ENCODE data around the gene AVPI1.

AVPI1 gene

GRCh38 chr10:97686962-97687784, at the start of gene AVPI1:
Gene AVPI1 (minus strand): TSS chr10:97687241. CDS start chr10:97679905, 7,336 bp downstream.
- peaks cover 45% of the 10 kb centered on the region for H3K4me1 ChIP-seq (ENCODE audit: control insufficient read depth, insufficient read depth, low read length)
- peak within 1 kb of the TSS; percentile 94 to 97 for H3K9ac ChIP-seq (ENCODE audit: low read length in 2 of 2)
- no peaks in the 10 kb centered on the region for H3K36me3 ChIP-seq (ENCODE audit: control insufficient read depth in 2 of 2, insufficient read depth in 2 of 2, low read length in 2 of 2)

GRCh38 chr10:97736403-97736901, 49.4 kb upstream of the AVPI1 start:
- H3K36me3 ChIP-seq (ENCODE audit: control insufficient read depth in 2 of 2, insufficient read depth in 2 of 2, low read length in 2 of 2): peaks cover 4 to 13% of the 10 kb centered on the region in 2 donors
- peak overlapping the region in 1 of 2 donors; percentile 94 for H3K9ac ChIP-seq (ENCODE audit: low read length in 2 of 2)

More at GRCh38 chr10:97686962-97687784, at the start of gene AVPI1:
- Histone ChIP-seq H3K9me3 (ENCODE audit: control insufficient read depth in 2 of 2, low read length in 2 of 2) (no peaks in the 10 kb centered on the region), H3K27me3 (ENCODE audit: control insufficient read depth in 1 of 2, insufficient read depth in 2 of 2, low read length in 2 of 2) (no peaks in the 10 kb centered on the region), H3K4me3 (ENCODE audit: low read length in 2 of 2) (peak within 1 kb of the TSS; percentile 93 to 95), H3K27ac (ENCODE audit: low read length) (peak within 1 kb of the TSS; percentile 99)

GRCh38 chr10:97734021-97734420, 47.0 kb upstream of the AVPI1 start:
- Histone ChIP-seq H3K4me1 (ENCODE audit: control insufficient read depth, insufficient read depth, low read length) (peaks cover 25% of the 10 kb centered on the region), H3K9ac (ENCODE audit: low read length in 2 of 2) (no peak overlapping the region), H3K9me3 (ENCODE audit: control insufficient read depth in 2 of 2, low read length in 2 of 2) (no peaks in the 10 kb centered on the region), H3K27ac (ENCODE audit: low read length) (no peak overlapping the region), H3K27me3 (ENCODE audit: control insufficient read depth in 1 of 2, insufficient read depth in 2 of 2, low read length in 2 of 2) (no peaks in the 10 kb centered on the region), H3K36me3 (ENCODE audit: control insufficient read depth in 2 of 2, insufficient read depth in 2 of 2, low read length in 2 of 2) (peaks cover 0 to 2% of the 10 kb centered on the region in 2 donors), H3K4me3 (ENCODE audit: low read length in 2 of 2) (no peak overlapping the region)

More at GRCh38 chr10:97736403-97736901, 49.4 kb upstream of the AVPI1 start:
- Histone ChIP-seq H3K27ac (ENCODE audit: low read length) (peak overlapping the region; percentile 84), H3K4me3 (ENCODE audit: low read length in 2 of 2) (peak overlapping the region; percentile 61 to 96), H3K27me3 (ENCODE audit: control insufficient read depth in 1 of 2, insufficient read depth in 2 of 2, low read length in 2 of 2) (no peaks in the 10 kb centered on the region), H3K4me1 (ENCODE audit: control insufficient read depth, insufficient read depth, low read length) (peaks cover 22% of the 10 kb centered on the region), H3K9me3 (ENCODE audit: control insufficient read depth in 2 of 2, low read length in 2 of 2) (no peaks in the 10 kb centered on the region)

- no peaks in the 10 kb centered on the region for H3K27me3 ChIP-seq (ENCODE audit: control insufficient read depth in 1 of 2, insufficient read depth in 2 of 2, low read length in 2 of 2)
- H3K4me1 ChIP-seq (ENCODE audit: control insufficient read depth, insufficient read depth, low read length): peaks cover 20% of the 10 kb centered on the region
- H3K36me3 ChIP-seq (ENCODE audit: control insufficient read depth in 2 of 2, insufficient read depth in 2 of 2, low read length in 2 of 2): no peaks in the 10 kb centered on the region
- H3K4me3 ChIP-seq (ENCODE audit: low read length in 2 of 2): no peak overlapping the region
- no peak overlapping the region for H3K27ac ChIP-seq (ENCODE audit: low read length)
- H3K9me3 ChIP-seq (ENCODE audit: control insufficient read depth in 2 of 2, low read length in 2 of 2): no peaks in the 10 kb centered on the region
- no peak overlapping the region for H3K9ac ChIP-seq (ENCODE audit: low read length in 2 of 2)
These were observed 46.2 kb upstream of the AVPI1 start for GRCh38 chr10:97733256-97733655.

GRCh38 chr10:97732052-97732359, 45.0 kb upstream of the AVPI1 start:
- Histone ChIP-seq H3K27me3 (ENCODE audit: control insufficient read depth in 1 of 2, insufficient read depth in 2 of 2, low read length in 2 of 2) (no peaks in the 10 kb centered on the region), H3K27ac (ENCODE audit: low read length) (no peak overlapping the region), H3K9ac (ENCODE audit: low read length in 2 of 2) (no peak overlapping the region), H3K36me3 (ENCODE audit: control insufficient read depth in 2 of 2, insufficient read depth in 2 of 2, low read length in 2 of 2) (no peaks in the 10 kb centered on the region), H3K4me3 (ENCODE audit: low read length in 2 of 2) (no peak overlapping the region), H3K4me1 (ENCODE audit: control insufficient read depth, insufficient read depth, low read length) (peaks cover 10% of the 10 kb centered on the region), H3K9me3 (ENCODE audit: control insufficient read depth in 2 of 2, low read length in 2 of 2) (no peaks in the 10 kb centered on the region)

GRCh38 chr10:97731346-97732051, 44.5 kb upstream of the AVPI1 start:
- no peaks in the 10 kb centered on the region for H3K36me3 ChIP-seq (ENCODE audit: control insufficient read depth in 2 of 2, insufficient read depth in 2 of 2, low read length in 2 of 2)
- H3K9me3 ChIP-seq (ENCODE audit: control insufficient read depth in 2 of 2, low read length in 2 of 2): no peaks in the 10 kb centered on the region
- peaks cover 11% of the 10 kb centered on the region for H3K4me1 ChIP-seq (ENCODE audit: control insufficient read depth, insufficient read depth, low read length)
- H3K27me3 ChIP-seq (ENCODE audit: control insufficient read depth in 1 of 2, insufficient read depth in 2 of 2, low read length in 2 of 2): no peaks in the 10 kb centered on the region
- H3K4me3 ChIP-seq (ENCODE audit: low read length in 2 of 2): no peak overlapping the region
- H3K27ac ChIP-seq (ENCODE audit: low read length): no peak overlapping the region
- H3K9ac ChIP-seq (ENCODE audit: low read length in 2 of 2): no peak overlapping the region

- Histone ChIP-seq H3K27me3 (ENCODE audit: control insufficient read depth in 1 of 2, insufficient read depth in 2 of 2, low read length in 2 of 2) (no peaks in the 10 kb centered on the region), H3K4me3 (ENCODE audit: low read length in 2 of 2) (no peak overlapping the region), H3K9me3 (ENCODE audit: control insufficient read depth in 2 of 2, low read length in 2 of 2) (no peaks in the 10 kb centered on the region), H3K27ac (ENCODE audit: low read length) (no peak overlapping the region), H3K36me3 (ENCODE audit: control insufficient read depth in 2 of 2, insufficient read depth in 2 of 2, low read length in 2 of 2) (no peaks in the 10 kb centered on the region), H3K9ac (ENCODE audit: low read length in 2 of 2) (no peak overlapping the region), H3K4me1 (ENCODE audit: control insufficient read depth, insufficient read depth, low read length) (peaks cover 16% of the 10 kb centered on the region)
These were observed 42.0 kb upstream of the AVPI1 start for GRCh38 chr10:97729014-97729413.

- Histone ChIP-seq H3K27ac (ENCODE audit: low read length) (peak overlapping the region; percentile 53), H3K9ac (ENCODE audit: low read length in 2 of 2) (peak overlapping the region in 1 of 2 donors; percentile 29), H3K9me3 (ENCODE audit: control insufficient read depth in 2 of 2, low read length in 2 of 2) (no peaks in the 10 kb centered on the region), H3K36me3 (ENCODE audit: control insufficient read depth in 2 of 2, insufficient read depth in 2 of 2, low read length in 2 of 2) (peaks cover 4 to 7% of the 10 kb centered on the region in 2 donors), H3K27me3 (ENCODE audit: control insufficient read depth in 1 of 2, insufficient read depth in 2 of 2, low read length in 2 of 2) (no peaks in the 10 kb centered on the region), H3K4me1 (ENCODE audit: control insufficient read depth, insufficient read depth, low read length) (peaks cover 16% of the 10 kb centered on the region), H3K4me3 (ENCODE audit: low read length in 2 of 2) (peak overlapping the region; percentile 43 to 52)
These were observed 39.7 kb upstream of the AVPI1 start for GRCh38 chr10:97726636-97727178.

GRCh38 chr10:97724341-97724941, 37.4 kb upstream of the AVPI1 start:
- Histone ChIP-seq H3K9me3 (ENCODE audit: control insufficient read depth in 2 of 2, low read length in 2 of 2) (no peaks in the 10 kb centered on the region), H3K27me3 (ENCODE audit: control insufficient read depth in 1 of 2, insufficient read depth in 2 of 2, low read length in 2 of 2) (no peaks in the 10 kb centered on the region), H3K9ac (ENCODE audit: low read length in 2 of 2) (no peak overlapping the region), H3K4me3 (ENCODE audit: low read length in 2 of 2) (no peak overlapping the region), H3K4me1 (ENCODE audit: control insufficient read depth, insufficient read depth, low read length) (peaks cover 12% of the 10 kb centered on the region), H3K36me3 (ENCODE audit: control insufficient read depth in 2 of 2, insufficient read depth in 2 of 2, low read length in 2 of 2) (peaks cover 4 to 9% of the 10 kb centered on the region in 2 donors), H3K27ac (ENCODE audit: low read length) (no peak overlapping the region)

- no peaks in the 10 kb centered on the region for H3K27me3 ChIP-seq (ENCODE audit: control insufficient read depth in 1 of 2, insufficient read depth in 2 of 2, low read length in 2 of 2)
- no peak overlapping the region for H3K4me3 ChIP-seq (ENCODE audit: low read length in 2 of 2)
- H3K27ac ChIP-seq (ENCODE audit: low read length): peak overlapping the region; percentile 24
- H3K9ac ChIP-seq (ENCODE audit: low read length in 2 of 2): no peak overlapping the region
- peaks cover 7 to 9% of the 10 kb centered on the region in 2 donors for H3K36me3 ChIP-seq (ENCODE audit: control insufficient read depth in 2 of 2, insufficient read depth in 2 of 2, low read length in 2 of 2)
- peaks cover 26% of the 10 kb centered on the region for H3K4me1 ChIP-seq (ENCODE audit: control insufficient read depth, insufficient read depth, low read length)
- H3K9me3 ChIP-seq (ENCODE audit: control insufficient read depth in 2 of 2, low read length in 2 of 2): no peaks in the 10 kb centered on the region
These were observed 36.0 kb upstream of the AVPI1 start for GRCh38 chr10:97723001-97723400.

Measured in stomach smooth muscle (tissue), 2 donors.